Endodermal cell (in vitro differentiated cells): Measurements from ENCODE around the gene MB21D2. TPM values are rescaled to one million over a fixed set of nuclear protein-coding genes. Genes with fewer than 3 reads are reported as not detected.

Source experiments
- DNase-seq: peaks from one replicate; pipeline ENCODE4 v3.0.0-alpha.2; 2017
- H3K27ac ChIP-seq: 2 replicates; pipeline ENCODE4 v1.5.1; 2013; ENCODE audit warnings: mild to moderate bottlenecking, low read depth, low read length, moderate library complexity
- H3K27me3 ChIP-seq: 2 replicates; pipeline ENCODE4 v1.6.1; 2013; ENCODE audit warnings: mild to moderate bottlenecking, low read length, moderate library complexity; ENCODE audit not compliant: insufficient read depth, control insufficient read depth, poor library complexity, severe bottlenecking
- H3K36me3 ChIP-seq: 2 replicates; pipeline ENCODE4 v1.7.0; 2013; ENCODE audit warnings: mild to moderate bottlenecking, low read length, moderate library complexity; ENCODE audit not compliant: control insufficient read depth, insufficient read depth
- H3K4me1 ChIP-seq: one replicate; pipeline ENCODE4 v1.7.0; 2013; ENCODE audit warnings: low read length; ENCODE audit not compliant: control insufficient read depth, insufficient read depth
- H3K4me3 ChIP-seq: 2 replicates; pipeline ENCODE4 v1.5.1; 2013; ENCODE audit warnings: mild to moderate bottlenecking, low read length, moderate library complexity
- H3K9ac ChIP-seq: 2 replicates; pipeline ENCODE4 v1.6.1; 2013; ENCODE audit warnings: mild to moderate bottlenecking, low read length, moderate library complexity; ENCODE audit not compliant: poor library complexity, severe bottlenecking; ENCODE audit errors: extremely low read depth
- H3K9me3 ChIP-seq: 2 replicates; pipeline ENCODE4 v1.6.1; 2013; ENCODE audit warnings: mild to moderate bottlenecking, low read length, moderate library complexity; ENCODE audit not compliant: control insufficient read depth
- H3K27ac Mint-ChIP-seq: 2 replicates; pipeline ENCODE4 v1.8.0; 2020; ENCODE audit warnings: mixed read lengths
- H3K27me3 Mint-ChIP-seq: 2 replicates; pipeline ENCODE4 v1.8.0; 2021; ENCODE audit warnings: mild to moderate bottlenecking, mixed read lengths; ENCODE audit not compliant: insufficient read depth
- H3K36me3 Mint-ChIP-seq: 2 replicates; pipeline ENCODE4 v1.8.0; 2020; ENCODE audit warnings: low read depth, mixed read lengths
- H3K4me1 Mint-ChIP-seq: 2 replicates; pipeline ENCODE4 v1.8.0; 2020; ENCODE audit warnings: mixed read lengths
- H3K4me3 Mint-ChIP-seq: 2 replicates; pipeline ENCODE4 v1.8.0; 2020; ENCODE audit warnings: mild to moderate bottlenecking, moderate library complexity, mixed read lengths
- H3K9me3 Mint-ChIP-seq: 2 replicates; pipeline ENCODE4 v1.8.0; 2020; ENCODE audit warnings: mild to moderate bottlenecking, mixed read lengths
- WGBS, 2 experiments: methylation state at CpG; one replicate each; pipeline versions ENCODE4 v1.1.5 to v1.1.7; 2013; ENCODE audit warnings: missing lambda C conversion rate in 2 of 2, mixed read lengths in 1 of 2; ENCODE audit not compliant: insufficient coverage in 1 of 2, insufficient read length in 1 of 2; 5-methylcytosine and 5-hydroxymethylcytosine counted together
- total RNA-seq, 2 donors: library from RNA; stranded (reverse); fragmentation: NEBNext Ultra II Directional in 1 of 2; extraction: Animal tissue kit (Norgen Biotek cat#: 25700) in 1 of 2; gene quantifications; 2 replicates in 1 of 2; 3 replicates in 1 of 2; pipeline ENCODE4 v1.2.1, GENCODE V29; 2021
- TF ChIP-seq, protein P1 (sequence below): fragments of 200-600 bp; sonication (generic); conservative IDR thresholded peaks from 2 replicates; pipeline ENCODE4 v1.5.0; 2021; ENCODE audit warnings: antibody characterized with exemption, mild to moderate bottlenecking

The MB21D2 gene
- total RNA-seq, 2 donors from 2014 or later = 5.7 to 6.9 TPM

DNA sequence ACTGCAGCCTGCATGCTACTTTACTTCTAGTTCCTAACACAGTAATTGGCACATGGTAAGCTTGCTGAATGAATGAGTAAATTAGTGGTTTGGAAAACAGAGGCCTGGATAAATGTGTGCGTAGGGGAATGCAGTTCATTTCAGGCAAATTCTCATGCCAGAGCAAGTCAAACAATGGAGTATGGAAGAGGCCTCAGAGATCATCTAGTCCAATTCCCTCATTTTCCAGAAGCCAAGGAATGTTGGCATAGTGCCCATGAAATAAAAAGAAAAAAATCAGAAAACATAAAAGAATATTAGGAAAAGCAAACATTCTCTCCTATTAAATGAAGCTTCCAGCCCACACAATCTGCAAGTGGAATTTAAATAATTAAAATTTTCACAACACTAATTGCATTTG, 92.4 kb downstream of the MB21D2 start:
- Histone ChIP-seq H3K4me3 (no peak overlapping the region), H3K27me3 (no peaks in the 10 kb centered on the region), H3K9ac (no peak overlapping the region), H3K9me3 (no peaks in the 10 kb centered on the region), H3K36me3 (no peaks in the 10 kb centered on the region), H3K4me1 (no peaks in the 10 kb centered on the region), H3K27ac (no peak overlapping the region)
- no peaks in the 10 kb centered on the region for H3K9me3 Mint-ChIP-seq
- no peaks in the 10 kb centered on the region for H3K4me1 Mint-ChIP-seq
- TF ChIP-seq, protein P1, sequence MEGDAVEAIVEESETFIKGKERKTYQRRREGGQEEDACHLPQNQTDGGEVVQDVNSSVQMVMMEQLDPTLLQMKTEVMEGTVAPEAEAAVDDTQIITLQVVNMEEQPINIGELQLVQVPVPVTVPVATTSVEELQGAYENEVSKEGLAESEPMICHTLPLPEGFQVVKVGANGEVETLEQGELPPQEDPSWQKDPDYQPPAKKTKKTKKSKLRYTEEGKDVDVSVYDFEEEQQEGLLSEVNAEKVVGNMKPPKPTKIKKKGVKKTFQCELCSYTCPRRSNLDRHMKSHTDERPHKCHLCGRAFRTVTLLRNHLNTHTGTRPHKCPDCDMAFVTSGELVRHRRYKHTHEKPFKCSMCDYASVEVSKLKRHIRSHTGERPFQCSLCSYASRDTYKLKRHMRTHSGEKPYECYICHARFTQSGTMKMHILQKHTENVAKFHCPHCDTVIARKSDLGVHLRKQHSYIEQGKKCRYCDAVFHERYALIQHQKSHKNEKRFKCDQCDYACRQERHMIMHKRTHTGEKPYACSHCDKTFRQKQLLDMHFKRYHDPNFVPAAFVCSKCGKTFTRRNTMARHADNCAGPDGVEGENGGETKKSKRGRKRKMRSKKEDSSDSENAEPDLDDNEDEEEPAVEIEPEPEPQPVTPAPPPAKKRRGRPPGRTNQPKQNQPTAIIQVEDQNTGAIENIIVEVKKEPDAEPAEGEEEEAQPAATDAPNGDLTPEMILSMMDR = no peak
- H3K27me3 Mint-ChIP-seq = no peaks in the 10 kb centered on the region
- 100% methylated on average over 1 of the region's 1 CpG; no CpG with 5 or more reads in 1 of the 2 experiments for WGBS, 2 experiments
- no peak for DNase-seq
- no peak overlapping the region for H3K4me3 Mint-ChIP-seq
- H3K27ac Mint-ChIP-seq = no peak overlapping the region
- H3K36me3 Mint-ChIP-seq = no peaks in the 10 kb centered on the region

DNA sequence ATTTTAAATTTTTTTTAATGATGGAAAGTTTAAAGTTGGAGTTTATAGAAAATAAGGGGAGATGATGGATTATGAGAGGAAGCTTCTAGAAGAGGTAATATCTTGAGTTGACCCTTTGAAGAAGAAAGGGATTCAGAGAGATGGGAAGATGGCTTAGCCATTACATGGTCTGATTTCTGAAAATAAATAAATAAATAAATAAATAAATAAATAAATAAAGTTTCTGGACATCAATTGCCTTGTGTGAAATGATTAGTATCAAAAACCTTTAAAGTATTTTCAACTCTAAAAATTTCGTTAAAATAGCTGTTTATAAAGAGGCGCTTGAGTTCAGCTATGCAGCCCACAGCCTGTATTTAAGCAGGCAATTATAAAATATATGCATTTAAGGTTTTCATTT, 93.3 kb downstream of the MB21D2 start:
- no peak for DNase-seq
- Histone ChIP-seq H3K27me3 (no peaks in the 10 kb centered on the region), H3K9me3 (no peaks in the 10 kb centered on the region), H3K9ac (no peak overlapping the region), H3K4me3 (no peak overlapping the region), H3K36me3 (no peaks in the 10 kb centered on the region), H3K4me1 (no peaks in the 10 kb centered on the region), H3K27ac (no peak overlapping the region)
- TF ChIP-seq, protein P1 = no peak
- Mint-ChIP-seq H3K4me3 (no peak overlapping the region), H3K36me3 (no peaks in the 10 kb centered on the region), H3K27ac (no peak overlapping the region), H3K9me3 (no peaks in the 10 kb centered on the region), H3K4me1 (peaks cover under 1% of the 10 kb centered on the region), H3K27me3 (no peaks in the 10 kb centered on the region)
- 100% methylated on average over 2 of the region's 2 CpGs; no CpG with 5 or more reads in 1 of the 2 experiments for WGBS, 2 experiments

DNA sequence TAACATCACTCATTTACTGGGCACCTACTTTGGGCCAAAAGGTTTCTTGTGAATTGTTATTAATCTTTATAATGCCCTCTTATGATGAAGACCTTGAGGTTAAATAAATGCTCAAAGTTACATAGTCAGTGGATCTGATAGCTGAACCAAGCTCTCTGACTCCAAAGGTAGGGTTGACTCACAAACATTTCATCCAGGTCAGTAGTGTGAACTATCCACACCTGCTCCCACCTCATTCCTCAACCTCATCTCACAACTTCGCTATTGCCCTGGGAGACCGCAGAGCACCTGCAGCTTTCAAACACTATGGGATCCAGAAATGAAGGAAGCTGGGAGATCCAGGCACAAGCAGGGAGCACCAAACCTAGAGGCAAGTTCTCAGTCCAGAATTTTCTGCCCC, 96.5 kb downstream of the MB21D2 start:
- Histone ChIP-seq H3K27ac (no peak overlapping the region), H3K4me1 (no peaks in the 10 kb centered on the region), H3K4me3 (no peak overlapping the region), H3K9me3 (no peaks in the 10 kb centered on the region), H3K27me3 (no peaks in the 10 kb centered on the region), H3K36me3 (no peaks in the 10 kb centered on the region), H3K9ac (no peak overlapping the region)
- Mint-ChIP-seq H3K36me3 (no peaks in the 10 kb centered on the region), H3K4me3 (no peak overlapping the region), H3K27me3 (no peaks in the 10 kb centered on the region), H3K4me1 (peaks cover 7% of the 10 kb centered on the region), H3K9me3 (no peaks in the 10 kb centered on the region), H3K27ac (no peak overlapping the region)
- WGBS, 2 experiments = 98% methylated on average over 2 of the region's 2 CpGs; no CpG with 5 or more reads in 1 of the 2 experiments
- TF ChIP-seq, protein P1 = no peak
- DNase-seq = no peak
